22Rv1 (cell line): ENCODE data around the gene VPS13D.

Experiments used
- H3K27ac ChIP-seq: fragments of 450-650 bp; 2 replicates; pipeline ENCODE4 v1.5.1; 2017
- CTCF ChIP-seq: fragments of 450-650 bp; IDR thresholded peaks from 2 replicates; pipeline ENCODE4 v1.5.1; 2017; ENCODE audit warnings: mild to moderate bottlenecking
- ZFX ChIP-seq: fragments of 450-650 bp; IDR thresholded peaks from 2 replicates; pipeline ENCODE4 v1.6.1; 2017; ENCODE audit warnings: antibody characterized with exemption, borderline replicate concordance

VPS13D gene

GRCh38 chr1:12302798-12303447, 73.1 kb downstream of the VPS13D start:
- H3K27ac ChIP-seq: no peak overlapping the region
- TF ChIP-seq ZFX (no peak), CTCF (no peak)

GRCh38 chr1:12305377-12305776, 75.5 kb downstream of the VPS13D start:
- H3K27ac ChIP-seq: no peak overlapping the region
- no peak for TF ChIP-seq ZFX
- no peak for TF ChIP-seq CTCF

GRCh38 chr1:12309783-12310742, 80.2 kb downstream of the VPS13D start:
- TF ChIP-seq ZFX (no peak), CTCF (no peak)
- no peak overlapping the region for H3K27ac ChIP-seq

GRCh38 chr1:12314333-12314903, 84.6 kb downstream of the VPS13D start:
- H3K27ac ChIP-seq: no peak overlapping the region
- TF ChIP-seq CTCF (peak; percentile 48), ZFX (no peak)

GRCh38 chr1:12315146-12315545, 85.3 kb downstream of the VPS13D start:
- TF ChIP-seq ZFX: no peak
- no peak for TF ChIP-seq CTCF
- H3K27ac ChIP-seq: no peak overlapping the region

- TF ChIP-seq CTCF (no peak), ZFX (no peak)
Measured at GRCh38 chr1:12316331-12316730, 86.5 kb downstream of the VPS13D start.

More at GRCh38 chr1:12316331-12316730, 86.5 kb downstream of the VPS13D start:
- H3K27ac ChIP-seq: no peak overlapping the region
